PC-3 (cell line): Measurements from ENCODE around the gene VMA21. TPM values are rescaled to one million over a fixed set of nuclear protein-coding genes. Genes with fewer than 3 reads are reported as not detected.

ENCODE experiments used
- ATAC-seq: fragments of 200-7000 bp; cut with Tn5 transposase; 2 replicates; pipeline ENCODE4 v1.9.1; 2020; ENCODE audit warnings: mild to moderate bottlenecking, moderate library complexity
- Bru-seq: library from RNA; stranded (reverse); fragments of 400-500 nt; gene quantifications from one replicate; lab custom pipeline; 2021; lab: Mats Ljungman, UMichigan
- BruChase-seq, 2 experiments: library from RNA; stranded (reverse); fragments of 400-500 nt; gene quantifications; one replicate each; lab custom pipeline; 2021; lab: Mats Ljungman, UMichigan
- BruUV-seq: library from RNA; stranded (reverse); fragments of 400-500 nt; replicated peaks from 2 replicates; lab custom pipeline; 2021; lab: Mats Ljungman, UMichigan
- CTCF ChIA-PET: fragments of 300-600 bp; sonication (Branson Sonifier 250); formaldehyde crosslinking; loops from one replicate; lab custom pipeline; 2022; ENCODE audit warnings: antibody characterized with exemption; lab: Charles Lee
- POLR2A ChIA-PET: fragments of 300-600 bp; sonication (Branson Sonifier 250); formaldehyde crosslinking; loops from one replicate; lab custom pipeline; 2022; ENCODE audit warnings: antibody characterized with exemption; ENCODE audit not compliant: unreplicated experiment; lab: Charles Lee
- DNase-seq: peaks from one replicate; pipeline ENCODE4 v3.0.0-alpha.2; 2015
- H2AFZ ChIP-seq: fragments of 300-600 bp; sonication (generic); 2 replicates; pipeline ENCODE4 v1.6.0; 2016; ENCODE audit warnings: antibody characterized with exemption, low read length
- H3F3A ChIP-seq: fragments of 300-600 bp; sonication (generic); one replicate; pipeline ENCODE4 v1.6.0; 2017; ENCODE audit warnings: antibody characterized with exemption, low read length, control low read depth, mild to moderate bottlenecking; ENCODE audit not compliant: unreplicated experiment
- H3K27ac ChIP-seq: fragments of 300-600 bp; sonication (generic); 2 replicates; pipeline ENCODE4 v1.5.1; 2016; ENCODE audit warnings: mild to moderate bottlenecking, low read length
- H3K27me3 ChIP-seq: fragments of 300-600 bp; sonication (generic); 2 replicates; pipeline ENCODE4 v1.6.1; 2016; ENCODE audit warnings: low read length, mixed read lengths
- H3K36me3 ChIP-seq: fragments of 300-600 bp; sonication (generic); 2 replicates; pipeline ENCODE4 v1.6.1; 2016; ENCODE audit warnings: low read depth, mixed run types, low read length, mixed read lengths
- H3K4me1 ChIP-seq: fragments of 300-600 bp; sonication (generic); 2 replicates; pipeline ENCODE4 v1.5.1; 2016; ENCODE audit warnings: low read length; ENCODE audit not compliant: insufficient read depth
- H3K4me2 ChIP-seq: fragments of 300-600 bp; sonication (generic); 2 replicates; pipeline ENCODE4 v1.6.0; 2016; ENCODE audit warnings: low read length
- H3K4me3 ChIP-seq: fragments of 300-600 bp; sonication (generic); 2 replicates; pipeline ENCODE4 v1.5.1; 2016; ENCODE audit warnings: mild to moderate bottlenecking, low read length, mixed read lengths
- H3K79me2 ChIP-seq: fragments of 300-600 bp; sonication (generic); 2 replicates; pipeline ENCODE4 v1.6.1; 2017; ENCODE audit warnings: low read length, mixed read lengths
- H3K9ac ChIP-seq: fragments of 300-600 bp; sonication (generic); 2 replicates; pipeline ENCODE4 v1.6.0; 2016; ENCODE audit warnings: mild to moderate bottlenecking, low read length
- H3K9me2 ChIP-seq: fragments of 300-600 bp; sonication (generic); replicated peaks from 2 replicates; pipeline ENCODE4 v1.6.1; 2016; ENCODE audit warnings: mixed run types, low read length, mixed read lengths
- H3K9me3 ChIP-seq: fragments of 300-600 bp; sonication (generic); 2 replicates; pipeline ENCODE4 v1.6.1; 2016; ENCODE audit warnings: low read length, mixed read lengths
- H4K20me1 ChIP-seq: fragments of 300-600 bp; sonication (generic); 2 replicates; pipeline ENCODE4 v1.6.1; 2016; ENCODE audit warnings: low read length, mixed read lengths
- CTCF ChIP-seq: fragments of 300-600 bp; sonication (generic); conservative IDR thresholded peaks from 2 replicates; pipeline ENCODE4 v1.5.1; 2017; ENCODE audit warnings: antibody characterized with exemption, low read depth, mild to moderate bottlenecking, low read length
- EZH2 ChIP-seq: fragments of 300-600 bp; sonication (generic); IDR thresholded peaks from one replicate; pipeline ENCODE4 v1.6.1; 2017; ENCODE audit warnings: antibody characterized with exemption, mild to moderate bottlenecking, low read length; ENCODE audit not compliant: unreplicated experiment
- EZH2phosphoT487 ChIP-seq: fragments of 300-600 bp; sonication (generic); IDR thresholded peaks from 2 replicates; pipeline ENCODE4 v1.6.1; 2018; ENCODE audit warnings: mild to moderate bottlenecking, antibody characterized with exemption, low read length, borderline replicate concordance
- intact Hi-C: fragments of 100-400 bp; cut with micrococcal nuclease; formaldehyde crosslinking; loops from 2 replicates; pipeline ENCODE4 v1.9.0; 2023
- long read RNA-seq: library from polyadenylated mRNA; unstranded; transcript quantifications from one replicate; pipeline ENCODE4 v2.0.0, GENCODE V29; 2021; ENCODE audit not compliant: unreplicated experiment
- total RNA-seq: library from RNA; depleted of rRNA; stranded (reverse); fragments of >200 nt; gene quantifications from 2 replicates; pipeline ENCODE4 v1.2.3, GENCODE V29; 2014; rRNA removed

Gene VMA21
- total RNA-seq, result 45.4 and 51.4 TPM in 2 replicates
- Bru-seq, nascent RNA, result percentile 90 among the genes with signal in this experiment
- percentile 96 among the genes with signal in this experiment for BruChase-seq, experiment 1, labeled RNA remaining after a 6-hour chase
- BruChase-seq, experiment 2, labeled RNA remaining after a 2-hour chase, result percentile 95 among the genes with signal in this experiment
- long read RNA-seq, full-length matches to known transcripts, result 76 of 123 reads
- long read RNA-seq, partial matches to known transcripts, result 5 of 123 reads
- long read RNA-seq, other reads (novel, unspliced or antisense), result 42 of 123 reads

- DNase-seq (peak; percentile 81), ATAC-seq (peak; percentile 90)
- Histone ChIP-seq H3K9ac (peak within 1 kb of the TSS; percentile 96), H3K9me2 (no peaks in the 10 kb centered on the region), H2AFZ (peak within 1 kb of the TSS; percentile 99), H3F3A (no peaks in the 10 kb centered on the region), H3K27me3 (no peaks in the 10 kb centered on the region), H3K4me2 (peak within 1 kb of the TSS; percentile 87), H3K36me3 (no peaks in the 10 kb centered on the region), H3K9me3 (no peaks in the 10 kb centered on the region), H3K27ac (peak within 1 kb of the TSS; percentile 53), H3K4me3 (peak within 1 kb of the TSS; percentile 78), H4K20me1 (peaks cover 24% of the 10 kb centered on the region), H3K79me2 (peaks cover 56% of the 10 kb centered on the region), H3K4me1 (peaks cover 21% of the 10 kb centered on the region)
- ChIA-PET CTCF (no interaction called here), POLR2A (interaction anchor here (0.7 kb wide), 2 partner anchors 70 to 623 kb away, joined by 3 read pairs; no protein-coding TSS in a partner anchor)
- intact Hi-C loops, result no loop called here
- BruUV-seq, result no TSS peak
- TF ChIP-seq EZH2phosphoT487, result no peak
Observed at GRCh38 chrX:151396825-151397740, at the start of gene VMA21. TSS of gene VMA21 (plus strand) at chrX:151397206. CDS start at chrX:151397309, 103 bp downstream.

- DNase-seq (no peak), ATAC-seq (no peak)
- no TSS peak for BruUV-seq
- no peak overlapping the region for H3K4me3 ChIP-seq
- no peak overlapping the region for H3K4me2 ChIP-seq
- H3K27ac ChIP-seq, result no peak overlapping the region
- H3K79me2 ChIP-seq, result no peaks in the 10 kb centered on the region
- no peaks in the 10 kb centered on the region for H4K20me1 ChIP-seq
- ChIA-PET CTCF (no interaction called here), POLR2A (no interaction called here)
- no peaks in the 10 kb centered on the region for H3K9me3 ChIP-seq
- H3K36me3 ChIP-seq, result no peaks in the 10 kb centered on the region
- no peak overlapping the region for H3K9ac ChIP-seq
- peaks cover 20% of the 10 kb centered on the region; the same call in 1 of the 2 replicates for H3K27me3 ChIP-seq
- H3F3A ChIP-seq, result no peaks in the 10 kb centered on the region
- no peaks in the 10 kb centered on the region for H3K4me1 ChIP-seq
- no peaks in the 10 kb centered on the region for H3K9me2 ChIP-seq
- intact Hi-C loops, result no loop called here
- TF ChIP-seq EZH2, result no peak
- TF ChIP-seq EZH2phosphoT487, result no peak
- no peak for TF ChIP-seq CTCF
- no peak overlapping the region for H2AFZ ChIP-seq
Observed at GRCh38 chrX:151359341-151359740, 37.7 kb upstream of the VMA21 start.
